ENCODE results near the gene NAGLU.

DNA sequence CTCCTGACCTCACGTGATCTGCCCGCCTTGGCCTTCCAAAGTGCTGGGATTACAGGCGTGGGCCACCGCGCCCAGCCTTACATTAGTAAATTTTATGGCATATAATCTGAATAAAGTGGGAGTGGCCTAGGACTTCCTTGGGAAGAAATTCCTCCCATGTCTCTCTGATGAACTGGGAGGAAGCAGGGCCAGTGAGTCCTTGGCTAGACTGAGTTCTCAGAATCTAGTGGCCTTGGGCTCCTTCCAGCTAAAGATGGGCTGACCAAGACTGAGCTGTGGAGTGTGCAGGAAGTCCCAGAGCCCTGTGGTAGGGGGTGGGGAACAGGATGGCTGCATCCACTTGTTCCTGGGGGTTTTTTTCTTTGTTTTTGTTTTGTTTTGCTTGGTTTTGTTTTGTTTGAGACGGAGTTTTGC, 10.0 kb upstream of the NAGLU start:
- TF ChIP-seq, protein P1, sequence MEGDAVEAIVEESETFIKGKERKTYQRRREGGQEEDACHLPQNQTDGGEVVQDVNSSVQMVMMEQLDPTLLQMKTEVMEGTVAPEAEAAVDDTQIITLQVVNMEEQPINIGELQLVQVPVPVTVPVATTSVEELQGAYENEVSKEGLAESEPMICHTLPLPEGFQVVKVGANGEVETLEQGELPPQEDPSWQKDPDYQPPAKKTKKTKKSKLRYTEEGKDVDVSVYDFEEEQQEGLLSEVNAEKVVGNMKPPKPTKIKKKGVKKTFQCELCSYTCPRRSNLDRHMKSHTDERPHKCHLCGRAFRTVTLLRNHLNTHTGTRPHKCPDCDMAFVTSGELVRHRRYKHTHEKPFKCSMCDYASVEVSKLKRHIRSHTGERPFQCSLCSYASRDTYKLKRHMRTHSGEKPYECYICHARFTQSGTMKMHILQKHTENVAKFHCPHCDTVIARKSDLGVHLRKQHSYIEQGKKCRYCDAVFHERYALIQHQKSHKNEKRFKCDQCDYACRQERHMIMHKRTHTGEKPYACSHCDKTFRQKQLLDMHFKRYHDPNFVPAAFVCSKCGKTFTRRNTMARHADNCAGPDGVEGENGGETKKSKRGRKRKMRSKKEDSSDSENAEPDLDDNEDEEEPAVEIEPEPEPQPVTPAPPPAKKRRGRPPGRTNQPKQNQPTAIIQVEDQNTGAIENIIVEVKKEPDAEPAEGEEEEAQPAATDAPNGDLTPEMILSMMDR (IDR thresholded peaks at IDR 0.05), result no peak
- TF ChIP-seq, protein P2, sequence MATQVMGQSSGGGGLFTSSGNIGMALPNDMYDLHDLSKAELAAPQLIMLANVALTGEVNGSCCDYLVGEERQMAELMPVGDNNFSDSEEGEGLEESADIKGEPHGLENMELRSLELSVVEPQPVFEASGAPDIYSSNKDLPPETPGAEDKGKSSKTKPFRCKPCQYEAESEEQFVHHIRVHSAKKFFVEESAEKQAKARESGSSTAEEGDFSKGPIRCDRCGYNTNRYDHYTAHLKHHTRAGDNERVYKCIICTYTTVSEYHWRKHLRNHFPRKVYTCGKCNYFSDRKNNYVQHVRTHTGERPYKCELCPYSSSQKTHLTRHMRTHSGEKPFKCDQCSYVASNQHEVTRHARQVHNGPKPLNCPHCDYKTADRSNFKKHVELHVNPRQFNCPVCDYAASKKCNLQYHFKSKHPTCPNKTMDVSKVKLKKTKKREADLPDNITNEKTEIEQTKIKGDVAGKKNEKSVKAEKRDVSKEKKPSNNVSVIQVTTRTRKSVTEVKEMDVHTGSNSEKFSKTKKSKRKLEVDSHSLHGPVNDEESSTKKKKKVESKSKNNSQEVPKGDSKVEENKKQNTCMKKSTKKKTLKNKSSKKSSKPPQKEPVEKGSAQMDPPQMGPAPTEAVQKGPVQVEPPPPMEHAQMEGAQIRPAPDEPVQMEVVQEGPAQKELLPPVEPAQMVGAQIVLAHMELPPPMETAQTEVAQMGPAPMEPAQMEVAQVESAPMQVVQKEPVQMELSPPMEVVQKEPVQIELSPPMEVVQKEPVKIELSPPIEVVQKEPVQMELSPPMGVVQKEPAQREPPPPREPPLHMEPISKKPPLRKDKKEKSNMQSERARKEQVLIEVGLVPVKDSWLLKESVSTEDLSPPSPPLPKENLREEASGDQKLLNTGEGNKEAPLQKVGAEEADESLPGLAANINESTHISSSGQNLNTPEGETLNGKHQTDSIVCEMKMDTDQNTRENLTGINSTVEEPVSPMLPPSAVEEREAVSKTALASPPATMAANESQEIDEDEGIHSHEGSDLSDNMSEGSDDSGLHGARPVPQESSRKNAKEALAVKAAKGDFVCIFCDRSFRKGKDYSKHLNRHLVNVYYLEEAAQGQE (IDR thresholded peaks at IDR 0.05), result no peak
- TF ChIP-seq PHF8 (IDR thresholded peaks at IDR 0.05; ENCODE audit: borderline replicate concordance, low read depth), result no peak
- TF ChIP-seq CBX8 (IDR thresholded peaks at IDR 0.05), result no peak
- no peak for TF ChIP-seq POLR2A (IDR thresholded peaks at IDR 0.05; ENCODE audit: low read length)

Measured in A549 (cell line).